Stimulated activated CD4-positive, alpha-beta T cell treated with anti-CD3 and anti-CD28 coated beads, Interleukin-15, amount 100 ng/mL, for 48 hours (primary cell): Measurements from ENCODE around the gene MYEF2.

ENCODE experiments used
- DNase-seq, 2 donors: peaks; one replicate each; pipeline ENCODE4 v3.0.0-alpha.2; 2020; ENCODE audit warnings: low read depth in 2 of 2

The MYEF2 gene

DNA sequence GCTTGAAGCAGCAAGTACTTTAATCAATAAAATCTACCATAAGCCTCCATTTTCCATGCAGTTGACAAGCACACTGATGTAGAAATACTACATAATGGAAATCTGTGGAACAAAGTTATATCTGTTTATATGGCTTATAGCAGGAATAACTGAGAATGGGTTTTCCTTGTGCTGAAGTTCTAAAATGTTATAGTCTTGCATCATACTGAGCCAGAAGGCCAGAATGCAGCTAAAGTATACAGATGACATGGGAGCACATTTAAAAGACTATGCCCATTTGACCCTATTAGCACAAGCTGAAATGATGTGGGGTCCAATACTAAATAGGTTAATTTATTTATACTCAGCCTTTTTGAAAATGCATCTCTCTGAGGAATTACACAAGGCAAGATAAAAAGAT lies 32.2 kb downstream of the MYEF2 start:
- DNase-seq = no peak

GRCh38 chr15:48144889-48145288 lies 33.2 kb downstream of the MYEF2 start:
- no peak for DNase-seq

- DNase-seq = no peak
These were observed 34.2 kb downstream of the MYEF2 start for GRCh38 chr15:48143856-48144255.

DNA sequence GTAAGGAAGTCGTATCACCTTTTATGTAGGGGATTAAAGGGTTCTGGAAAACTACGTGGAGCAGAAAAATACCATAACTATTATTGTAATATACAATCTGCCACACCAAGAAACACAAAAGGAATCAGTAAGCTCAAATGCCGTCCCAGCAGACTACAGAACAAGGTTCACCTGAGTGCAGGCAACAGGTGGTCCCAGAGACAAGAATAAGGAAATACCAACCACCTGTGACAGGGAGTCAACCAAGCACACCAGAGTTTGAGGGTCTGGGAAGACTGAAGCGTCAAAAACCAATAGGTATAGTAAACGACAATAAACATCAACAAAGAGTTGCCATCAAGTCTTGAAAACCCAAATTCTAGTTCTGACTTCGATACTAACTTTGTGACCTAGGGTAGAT lies 45.2 kb downstream of the MYEF2 start:
- DNase-seq = no peak

DNA sequence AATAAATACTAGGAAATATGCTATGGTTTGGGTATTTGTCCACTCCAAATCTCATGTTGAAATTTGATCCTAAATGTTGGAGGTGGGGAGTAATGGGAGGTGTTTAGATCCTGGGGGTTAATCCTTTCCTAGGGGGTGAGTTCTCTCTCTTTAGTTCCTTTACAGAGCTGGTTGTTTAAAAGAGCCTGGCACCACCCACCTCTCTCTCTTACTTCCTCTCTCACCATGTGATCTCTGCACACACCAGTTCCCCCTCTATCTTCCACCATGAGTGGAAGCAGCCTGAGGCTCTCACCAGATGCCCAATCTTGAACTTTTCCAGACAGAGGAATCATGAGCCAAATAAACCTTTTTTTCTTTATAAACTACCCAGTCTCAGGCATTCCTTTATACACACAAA lies 46.8 kb downstream of the MYEF2 start:
- no peak for DNase-seq

- no peak for DNase-seq
These were observed 51.3 kb downstream of the MYEF2 start for GRCh38 chr15:48126667-48127355.

DNA sequence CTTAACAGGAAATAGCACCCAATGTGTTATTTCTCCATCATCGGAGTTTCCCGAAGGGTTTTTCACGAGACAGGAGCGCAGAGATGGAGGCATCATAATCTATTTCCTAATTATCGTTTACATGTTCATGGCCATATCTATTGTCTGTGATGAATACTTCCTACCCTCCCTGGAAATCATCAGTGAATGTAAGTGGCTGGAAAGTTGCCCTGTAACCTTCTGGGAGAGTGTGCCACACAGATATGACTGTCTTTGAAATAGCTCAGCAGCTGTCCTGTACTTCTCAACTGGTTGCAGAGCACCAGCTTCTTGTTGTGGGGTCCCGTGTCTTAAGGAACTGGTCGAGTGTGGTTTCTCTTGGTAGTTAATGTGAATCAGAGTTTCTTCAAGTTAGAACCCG lies 56.2 kb downstream of the MYEF2 start:
- DNase-seq = no peak

- DNase-seq = no peak
These were observed 57.4 kb downstream of the MYEF2 start, which contains the start of gene SLC24A5 for GRCh38 chr15:48120745-48121144. TSS of gene SLC24A5 (plus strand) at chr15:48120990. CDS start at chr15:48121045, 55 bp downstream.

GRCh38 chr15:48119277-48119676 lies 58.8 kb downstream of the MYEF2 start:
- DNase-seq = no peak

DNA sequence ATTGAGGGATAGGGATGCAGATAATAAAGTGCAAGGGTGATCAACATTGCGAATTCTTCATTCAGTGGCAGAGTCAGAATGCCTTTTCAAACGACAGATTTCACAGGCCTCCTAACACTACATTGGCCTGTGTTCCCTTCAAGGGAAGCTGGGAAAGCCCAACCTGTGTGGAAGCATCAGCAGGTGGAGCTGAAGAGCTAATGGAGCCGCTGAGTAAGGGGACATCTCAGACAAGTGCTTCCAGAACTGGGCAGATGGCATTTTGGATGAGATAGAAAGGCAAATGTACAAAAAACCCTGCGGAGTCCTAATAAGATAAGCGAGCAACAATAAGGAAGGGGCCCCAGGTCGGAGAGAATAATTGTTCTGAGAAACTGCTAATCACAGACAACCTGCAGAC lies 65.9 kb downstream of the MYEF2 start:
- no peak for DNase-seq

- DNase-seq = no peak
These were observed 68.1 kb downstream of the MYEF2 start for GRCh38 chr15:48109856-48110531.

DNA sequence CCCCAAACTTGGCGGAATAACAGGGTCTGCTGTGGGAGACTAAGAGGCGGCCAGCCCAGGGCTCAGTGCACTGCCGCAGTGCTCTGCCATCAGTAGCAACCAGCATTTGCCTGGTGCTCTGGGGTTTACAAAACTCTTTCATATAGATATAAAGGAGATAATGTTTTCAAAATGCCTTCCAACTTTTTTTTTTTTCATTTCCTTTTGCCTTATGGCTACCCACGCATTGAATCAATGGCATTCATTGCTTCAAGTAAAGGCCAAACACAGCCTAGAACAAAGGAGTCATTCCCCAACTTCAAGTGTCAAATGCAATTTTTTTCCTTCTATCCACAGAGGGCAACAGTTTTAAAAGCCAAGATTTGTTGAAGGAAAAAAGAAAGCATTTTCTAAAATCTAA lies 68.9 kb downstream of the MYEF2 start:
- no peak for DNase-seq

DNA sequence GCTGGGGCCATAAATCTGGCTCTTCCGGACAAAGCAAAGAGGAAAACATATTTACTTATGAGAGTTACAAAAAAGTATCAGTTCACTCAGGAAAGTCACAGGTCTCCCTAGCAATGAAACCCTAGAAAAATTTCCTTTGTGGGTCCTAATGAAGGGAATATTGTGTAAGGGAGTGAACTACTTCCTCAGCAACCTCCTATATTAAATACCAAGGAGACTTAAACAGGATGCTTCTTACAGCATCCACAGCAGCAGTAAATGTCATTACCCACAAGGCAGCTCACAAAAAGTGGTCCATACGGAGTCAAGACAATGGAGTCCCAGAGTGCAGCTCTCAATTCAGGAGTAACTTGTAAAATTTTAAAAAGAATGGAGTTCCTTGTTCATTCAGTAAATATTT lies 72.2 kb downstream of the MYEF2 start:
- DNase-seq = no peak

GRCh38 chr15:48103647-48104046 lies 74.4 kb downstream of the MYEF2 start:
- no peak for DNase-seq

DNA sequence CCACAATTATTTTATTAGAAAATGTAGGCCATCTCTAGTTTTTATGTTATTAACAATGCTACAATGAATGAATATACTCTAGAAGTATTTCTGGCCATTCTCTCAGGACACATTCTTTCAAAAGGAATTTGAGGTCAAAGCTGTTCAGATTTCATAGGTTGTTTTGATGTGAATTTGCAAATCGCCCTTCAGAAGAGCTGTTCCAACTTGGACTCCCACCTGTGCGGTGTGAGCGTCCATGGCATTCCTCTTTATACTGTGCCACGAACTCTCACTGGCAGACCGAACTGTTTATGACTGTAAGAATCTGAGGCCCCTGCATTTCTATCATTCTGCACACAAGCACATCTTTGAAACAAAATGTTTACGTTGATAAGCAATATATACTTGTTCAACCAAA lies 75.9 kb downstream of the MYEF2 start:
- no peak for DNase-seq

DNA sequence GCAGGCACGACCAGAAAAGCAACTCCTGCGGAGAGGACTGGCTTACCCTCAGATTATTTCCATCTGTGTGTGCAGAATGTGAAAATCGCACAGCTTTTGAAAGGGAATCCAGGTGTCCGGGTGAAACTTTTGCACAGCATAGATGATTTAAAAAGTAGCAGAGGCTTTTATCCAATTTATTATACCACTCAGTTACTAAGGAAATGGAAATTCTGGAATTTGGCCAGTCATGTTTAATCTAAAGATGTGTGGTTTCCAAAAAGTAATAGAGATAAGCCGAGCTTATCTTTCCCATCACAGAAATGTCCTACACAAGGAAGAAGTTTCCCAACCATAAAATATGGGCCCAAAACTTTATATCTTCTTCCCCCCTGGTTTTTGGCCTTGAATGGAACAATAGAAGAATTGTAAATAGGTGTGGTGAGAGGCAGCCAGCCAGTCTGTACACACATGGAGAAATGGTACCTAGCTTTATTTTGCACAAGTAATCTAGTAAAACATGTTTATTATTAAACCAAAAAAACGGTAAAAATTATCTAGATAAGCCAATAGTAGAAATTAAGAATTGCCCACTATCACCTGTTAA lies 76.6 kb downstream of the MYEF2 start:
- DNase-seq = no peak

DNA sequence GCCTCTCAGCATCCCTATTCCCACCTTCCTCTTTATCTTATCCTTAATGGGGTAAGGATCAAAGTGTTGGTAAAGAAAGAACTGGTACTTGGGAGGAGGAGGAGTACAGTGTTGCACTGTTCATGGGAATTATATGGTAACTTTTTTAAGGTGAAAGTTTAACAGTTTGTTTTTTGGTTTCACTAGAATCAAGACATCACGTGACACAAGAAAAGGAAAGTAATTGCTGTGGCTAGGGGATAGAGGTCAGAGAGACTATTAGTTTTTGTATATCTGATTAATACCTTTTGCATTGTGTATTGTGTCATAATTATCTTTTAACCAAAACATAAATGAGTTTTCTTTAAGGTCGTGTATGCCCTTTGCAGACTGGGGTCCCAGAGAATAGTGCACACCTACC lies 80.8 kb downstream of the MYEF2 start:
- no peak for DNase-seq

GRCh38 chr15:48096813-48097212 lies 81.3 kb downstream of the MYEF2 start:
- no peak for DNase-seq

DNA sequence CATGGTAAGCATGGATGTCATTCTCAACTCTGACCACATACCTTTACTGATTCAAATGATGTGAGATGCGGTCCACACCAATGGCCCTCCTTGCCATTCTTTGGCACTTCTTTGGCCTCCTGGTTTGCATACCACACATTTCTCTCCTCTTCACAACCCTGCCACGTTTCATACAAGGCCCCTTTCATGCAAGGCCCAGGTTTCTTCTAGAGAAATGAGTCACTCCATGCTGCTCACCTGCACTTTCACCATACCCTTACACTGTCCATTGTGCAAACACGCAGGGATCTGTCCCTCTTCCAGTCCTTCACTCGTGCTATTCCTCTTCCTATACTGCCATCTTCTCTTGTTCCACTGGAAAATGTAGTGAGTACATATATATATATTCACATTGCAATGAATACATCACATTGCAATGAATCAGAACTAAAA lies 81.7 kb downstream of the MYEF2 start:
- DNase-seq = no peak

DNA sequence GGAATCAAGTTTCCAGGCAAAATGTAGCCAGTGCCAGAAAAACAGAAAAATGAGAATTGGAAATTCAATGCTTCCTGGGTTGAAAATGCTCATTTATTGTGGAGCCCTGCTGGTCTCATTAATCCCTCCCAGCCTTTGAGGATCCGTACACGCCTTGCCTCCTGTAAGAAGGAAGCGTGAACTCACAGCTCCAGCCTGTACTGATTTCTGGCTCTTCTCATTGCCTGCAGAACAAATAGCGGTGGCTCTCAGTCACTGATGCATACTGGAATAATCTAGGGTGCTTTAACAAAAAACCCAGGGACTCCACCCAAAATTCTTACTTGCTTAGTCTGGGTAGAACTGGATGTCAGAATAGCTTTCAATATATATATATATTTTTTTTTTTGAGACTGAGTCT lies 86.6 kb downstream of the MYEF2 start:
- DNase-seq = no peak

DNA sequence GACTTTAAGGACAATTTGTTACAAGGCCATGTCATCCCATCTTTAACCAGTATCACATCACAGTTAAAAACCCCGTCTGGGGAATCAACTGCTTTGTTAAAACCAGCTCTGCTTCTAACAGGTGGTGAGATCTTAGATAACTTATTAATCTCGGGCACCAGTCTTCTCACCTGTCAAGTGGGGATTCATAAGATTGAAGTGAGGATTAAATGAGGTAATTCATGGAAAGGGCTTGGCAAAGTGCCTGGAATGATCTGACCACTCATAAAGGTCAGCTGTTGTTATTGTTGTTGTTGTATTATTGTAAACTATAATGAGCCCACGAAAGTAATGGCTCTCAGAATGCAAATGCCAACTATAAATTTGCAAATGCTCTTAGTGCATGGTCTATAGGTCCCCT lies 87.4 kb downstream of the MYEF2 start:
- no peak for DNase-seq

DNA sequence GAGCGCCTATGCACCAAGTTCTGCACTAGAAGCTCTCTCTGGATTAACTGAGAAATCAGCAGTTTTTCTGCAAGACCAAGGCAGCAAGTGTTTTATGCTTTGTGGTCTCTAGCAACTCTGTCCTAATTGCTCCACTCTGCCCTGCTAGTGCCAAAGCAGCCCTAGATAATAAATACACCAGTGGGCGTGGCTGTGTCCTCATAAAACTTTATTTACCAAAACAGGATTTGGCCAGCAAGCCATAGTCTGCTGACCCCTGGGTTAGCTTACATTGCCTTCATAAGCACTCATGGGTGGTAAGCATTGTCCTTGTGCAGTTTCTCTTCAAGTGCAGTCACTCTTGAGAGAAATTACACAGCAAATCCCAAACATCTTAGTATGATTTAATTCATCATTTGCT lies 88.0 kb downstream of the MYEF2 start:
- no peak for DNase-seq

GRCh38 chr15:48089702-48090101 lies 88.4 kb downstream of the MYEF2 start:
- DNase-seq = no peak
